ENCODE results near the gene WRNIP1.

DNA sequence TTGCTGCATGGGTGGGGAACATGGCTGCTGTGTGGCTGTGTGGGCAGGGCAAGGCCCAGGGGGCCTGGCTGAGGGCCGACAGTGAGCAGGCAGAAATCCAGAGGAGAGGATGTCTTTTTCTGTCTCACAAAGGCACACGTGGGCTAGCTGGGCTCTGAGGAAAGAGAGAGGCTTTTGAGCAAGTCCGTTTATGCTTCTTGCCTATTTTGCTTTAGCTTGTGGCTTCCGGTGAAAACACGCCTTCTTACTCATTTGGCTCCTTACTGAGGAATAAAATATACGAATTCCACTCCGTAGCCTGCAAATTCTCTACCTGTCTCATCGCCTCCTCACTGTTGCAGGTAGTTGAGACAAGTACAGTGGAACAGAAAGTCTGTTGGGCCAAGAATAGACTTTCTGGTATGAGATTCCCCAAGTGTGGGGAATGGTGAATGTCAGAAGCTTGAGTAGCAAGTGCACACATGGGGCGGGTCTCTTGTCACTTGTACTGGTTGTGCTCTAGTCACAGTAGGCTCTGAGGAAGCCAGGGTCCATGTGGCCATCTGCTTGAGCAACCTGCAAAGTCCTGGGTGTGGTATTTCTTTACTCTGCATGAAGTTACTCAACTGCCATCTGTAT lies 28.4 kb downstream of the WRNIP1 start:
- no peak for TF ChIP-seq POLR2A (IDR thresholded peaks at IDR 0.05)
- TF ChIP-seq CTCF (IDR thresholded peaks at IDR 0.05 in 4 of 5, conservative IDR thresholded peaks at IDR 0.05 in 1 of 5), result no peak

Measured in gastrocnemius medialis (tissue), 4 donors.